ENCODE measurements around the gene KRTAP10-4.
"Not testable (repeated sequence)": the region's sequence is repeated elsewhere in the genome, so short reads cannot be mapped to it uniquely, and the experiment has no call there.

Gene KRTAP10-4

GRCh38 chr21:44573630-44574456 is at the start of gene KRTAP10-4:
KRTAP10-4 (plus strand) TSS chr21:44573729; CDS start chr21:44573759, 30 bp downstream.
- DNase-seq = not testable (repeated sequence)

- DNase-seq = no peak
Observed at GRCh38 chr21:44524414-44525371, 48.8 kb upstream of the KRTAP10-4 start.

- no peak for DNase-seq
Observed at GRCh38 chr21:44525391-44526095, 48.0 kb upstream of the KRTAP10-4 start.

GRCh38 chr21:44526096-44526997 is 47.2 kb upstream of the KRTAP10-4 start:
- no peak for DNase-seq

GRCh38 chr21:44527156-44527982 is 46.2 kb upstream of the KRTAP10-4 start:
- DNase-seq = no peak

GRCh38 chr21:44527983-44528633 is 45.4 kb upstream of the KRTAP10-4 start:
- no peak for DNase-seq

GRCh38 chr21:44528634-44528995 is 44.9 kb upstream of the KRTAP10-4 start:
- no peak for DNase-seq

GRCh38 chr21:44529011-44529421 is 44.5 kb upstream of the KRTAP10-4 start:
- no peak for DNase-seq

GRCh38 chr21:44529503-44530125 is 43.9 kb upstream of the KRTAP10-4 start:
- DNase-seq = no peak

GRCh38 chr21:44530221-44530902 is 43.2 kb upstream of the KRTAP10-4 start:
- DNase-seq = no peak

- DNase-seq = no peak
Observed at GRCh38 chr21:44530903-44531605, 42.5 kb upstream of the KRTAP10-4 start.

GRCh38 chr21:44531606-44532564 is 41.6 kb upstream of the KRTAP10-4 start:
- DNase-seq = no peak

GRCh38 chr21:44532712-44533111 is 40.8 kb upstream of the KRTAP10-4 start:
- no peak for DNase-seq

- DNase-seq = no peak
Observed at GRCh38 chr21:44533121-44533890, 40.2 kb upstream of the KRTAP10-4 start.

GRCh38 chr21:44533891-44534627 is 39.5 kb upstream of the KRTAP10-4 start:
- no peak for DNase-seq

- DNase-seq = no peak
Observed at GRCh38 chr21:44534688-44535087, 38.8 kb upstream of the KRTAP10-4 start.

Data from C1 segment of cervical spinal cord (tissue), 14 donors.